HEK293T (cell line): ENCODE results near the gene PTBP1.
"Not testable (repeated sequence)": the region's sequence is repeated elsewhere in the genome, so short reads cannot be mapped to it uniquely, and the experiment has no call there.

Experiments used
- CTCF ChIA-PET: fragments of 350-600 bp; formaldehyde crosslinking; extraction: SDS; loops from one replicate; lab custom pipeline; 2021; ENCODE audit warnings: antibody characterized with exemption, inconsistent platforms; lab: Yijun Ruan, JAX
- POLR2A ChIA-PET: fragments of 350-600 bp; formaldehyde crosslinking; extraction: SDS; loops from one replicate; lab custom pipeline; 2020; ENCODE audit warnings: antibody characterized with exemption, inconsistent platforms; lab: Yijun Ruan, JAX
- DNase-seq: peaks from one replicate; pipeline ENCODE4 v3.0.0; 2012; ENCODE audit warnings: mixed read lengths; ENCODE audit errors: extremely low spot score
- ARNT ChIP-seq: fragments of 450-650 bp; IDR thresholded peaks from 2 replicates; pipeline ENCODE4 v1.6.1; 2017; ENCODE audit warnings: mild to moderate bottlenecking
- BHLHE40 ChIP-seq: fragments of 450-650 bp; IDR thresholded peaks from 2 replicates; pipeline ENCODE4 v1.6.1; 2016; ENCODE audit warnings: mild to moderate bottlenecking, moderate library complexity, borderline replicate concordance
- CTBP1 ChIP-seq: fragments of 450-650 bp; IDR thresholded peaks from 2 replicates; pipeline ENCODE4 v1.6.1; 2016; ENCODE audit warnings: borderline replicate concordance
- ELF4 ChIP-seq: fragments of 450-650 bp; IDR thresholded peaks from 2 replicates; pipeline ENCODE4 v1.6.1; 2017; ENCODE audit warnings: antibody characterized with exemption
- FOXA1 ChIP-seq: fragments of 450-650 bp; IDR thresholded peaks from 2 replicates; pipeline ENCODE4 v1.6.1; 2016; ENCODE audit warnings: mild to moderate bottlenecking
- FOXK2 ChIP-seq: fragments of 450-650 bp; IDR thresholded peaks from 2 replicates; pipeline ENCODE4 v1.6.1; 2016; ENCODE audit warnings: mild to moderate bottlenecking
- FOXM1 ChIP-seq: fragments of 450-650 bp; IDR thresholded peaks from 2 replicates; pipeline ENCODE4 v1.6.1; 2017; ENCODE audit warnings: mild to moderate bottlenecking, borderline replicate concordance
- HDGF ChIP-seq: fragments of 450-650 bp; IDR thresholded peaks from 2 replicates; pipeline ENCODE4 v1.6.1; 2017; ENCODE audit warnings: antibody characterized with exemption, borderline replicate concordance
- L3MBTL2 ChIP-seq: fragments of 450-650 bp; conservative IDR thresholded peaks from 2 replicates; pipeline ENCODE4 v1.6.1; 2016; ENCODE audit warnings: mild to moderate bottlenecking
- LEF1 ChIP-seq: fragments of 450-650 bp; IDR thresholded peaks from 2 replicates; pipeline ENCODE4 v1.6.1; 2017; ENCODE audit warnings: mild to moderate bottlenecking, borderline replicate concordance
- NFRKB ChIP-seq: fragments of 450-650 bp; IDR thresholded peaks from 2 replicates; pipeline ENCODE4 v1.6.1; 2016; ENCODE audit warnings: mild to moderate bottlenecking, moderate library complexity
- SP1 ChIP-seq: fragments of 450-650 bp; IDR thresholded peaks from 2 replicates; pipeline ENCODE4 v1.6.1; 2017
- SUZ12 ChIP-seq: fragments of 450-650 bp; IDR thresholded peaks from 2 replicates; pipeline ENCODE4 v1.6.1; 2016; ENCODE audit warnings: mild to moderate bottlenecking
- TARDBP ChIP-seq: fragments of 450-650 bp; IDR thresholded peaks from 2 replicates; pipeline ENCODE4 v1.6.1; 2016
- ZNF384 ChIP-seq: fragments of 450-650 bp; IDR thresholded peaks from 2 replicates; pipeline ENCODE4 v1.6.1; 2016
- TF ChIP-seq, protein P1 (sequence below): fragments of 450-650 bp; IDR thresholded peaks from 2 replicates; pipeline ENCODE4 v1.6.1; 2016

Gene PTBP1

DNA sequence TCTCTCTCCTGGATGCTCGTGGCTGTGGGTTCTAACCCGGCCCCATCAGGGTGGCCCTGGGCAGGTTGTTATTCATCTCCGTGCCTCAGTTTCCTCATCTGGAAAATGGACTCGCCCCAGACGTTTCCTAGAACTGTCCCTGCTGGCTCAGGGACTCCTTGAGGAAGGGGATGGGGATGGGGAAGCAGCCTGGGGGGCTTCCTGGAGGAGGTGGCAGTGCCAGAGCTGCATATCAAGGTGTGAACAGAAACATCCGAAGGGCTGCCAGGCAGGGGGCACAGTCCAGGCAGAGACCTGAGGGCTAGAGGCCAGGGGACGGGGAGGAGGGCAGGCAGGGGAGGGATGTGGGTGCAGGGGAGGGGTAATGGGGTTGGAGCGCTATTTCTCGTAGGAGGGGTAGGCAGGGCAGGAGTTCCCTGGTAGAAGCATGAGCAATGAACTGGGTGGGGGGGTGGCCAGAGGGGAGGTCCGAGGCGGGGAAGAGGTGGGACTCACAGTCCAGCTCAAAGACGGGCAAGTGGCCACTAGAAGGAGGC lies 51.2 kb downstream of the PTBP1 start:
- ChIA-PET POLR2A (no interaction called here), CTCF (interaction anchor here (0.6 to 1.2 kb wide), 2 partner anchors 9 to 79 kb away, joined by 4 to 5 read pairs; no protein-coding TSS in a partner anchor)
- TF ChIP-seq CTBP1, result no peak
- no peak for TF ChIP-seq SUZ12
- TF ChIP-seq TARDBP, result no peak
- TF ChIP-seq NFRKB, result no peak
- no peak for TF ChIP-seq BHLHE40
- TF ChIP-seq FOXM1, result no peak
- TF ChIP-seq ZNF384, result no peak
- no peak for TF ChIP-seq LEF1
- no peak for TF ChIP-seq HDGF
- TF ChIP-seq FOXK2, result no peak
- TF ChIP-seq ELF4, result no peak
- no peak for TF ChIP-seq L3MBTL2
- TF ChIP-seq SP1, result no peak
- DNase-seq, result no peak

DNA sequence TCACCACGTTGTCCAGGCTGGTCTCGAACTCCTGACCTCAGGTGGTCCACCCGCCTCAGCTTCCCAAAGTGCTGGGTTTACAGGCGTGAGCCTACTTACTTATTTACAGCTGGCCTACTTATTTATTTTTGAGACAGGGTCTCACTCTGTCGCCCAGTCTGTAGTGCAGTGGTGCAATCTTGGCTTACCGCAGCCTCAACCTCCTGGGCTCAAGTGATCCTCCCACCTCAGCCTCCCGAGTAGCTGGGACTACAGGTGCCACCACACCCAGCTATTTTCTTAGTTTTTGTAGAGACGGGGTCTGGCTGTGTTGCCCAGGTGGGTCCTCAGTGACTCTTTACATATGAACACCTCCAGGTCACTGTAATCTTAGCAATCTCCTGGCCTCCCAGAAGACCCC lies 51.9 kb downstream of the PTBP1 start:
- CTCF ChIA-PET, result interaction anchor here (1.2 kb wide), 1 partner anchor 9 kb away, joined by 5 read pairs; no protein-coding TSS in a partner anchor
- POLR2A ChIA-PET, result interaction anchor here (0.9 kb wide), 1 partner anchor 52 kb away, joined by 3 read pairs; the partner anchor contains the start of gene PTBP1
- not testable (repeated sequence) for DNase-seq

DNA sequence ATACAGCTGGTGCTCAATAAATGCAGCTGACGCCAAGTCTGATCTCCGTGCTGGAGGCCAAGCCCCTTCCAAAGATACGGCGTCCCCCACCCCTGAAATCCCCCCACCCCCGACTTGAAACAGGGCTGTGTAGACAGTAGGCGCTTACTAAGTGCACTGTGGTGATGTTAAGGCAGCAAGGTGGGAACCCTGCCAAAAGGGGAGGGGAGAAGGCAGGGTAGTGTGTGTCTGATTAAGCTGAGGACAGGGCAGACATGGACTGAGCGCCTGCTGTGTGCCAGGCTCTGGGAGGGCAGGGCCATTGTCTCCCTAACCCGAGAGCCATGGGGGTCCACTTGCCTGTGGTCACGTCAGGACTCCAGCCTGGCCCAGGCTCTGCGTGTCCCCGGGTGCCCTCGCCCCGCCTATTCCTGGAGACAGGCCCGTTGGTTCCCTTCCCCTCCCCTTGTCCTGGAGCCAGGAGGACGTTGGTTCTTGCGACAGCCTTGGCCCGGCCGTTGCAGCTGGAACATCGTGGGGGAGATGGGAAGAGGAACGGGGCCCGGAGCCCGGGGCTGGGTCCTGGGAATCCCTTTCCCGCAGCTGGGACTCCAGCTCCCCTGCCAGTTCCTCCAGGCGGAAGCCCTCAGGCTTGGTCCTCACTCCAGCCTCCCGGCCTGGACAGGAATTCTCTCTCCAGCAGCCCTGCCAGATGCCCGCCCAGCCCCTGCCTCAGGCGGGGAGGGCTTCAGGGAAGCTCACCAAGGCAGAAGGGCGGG lies 53.1 kb downstream of the PTBP1 start:
- ChIA-PET CTCF (no interaction called here), POLR2A (no interaction called here)
- TF ChIP-seq ELF4 (no peak), SP1 (no peak), SUZ12 (no peak), LEF1 (no peak), ARNT (no peak), FOXA1 (no peak), L3MBTL2 (no peak), HDGF (no peak), BHLHE40 (no peak), FOXM1 (no peak), FOXK2 (no peak), NFRKB (no peak), TARDBP (no peak), ZNF384 (no peak), CTBP1 (no peak)
- TF ChIP-seq, protein P1, sequence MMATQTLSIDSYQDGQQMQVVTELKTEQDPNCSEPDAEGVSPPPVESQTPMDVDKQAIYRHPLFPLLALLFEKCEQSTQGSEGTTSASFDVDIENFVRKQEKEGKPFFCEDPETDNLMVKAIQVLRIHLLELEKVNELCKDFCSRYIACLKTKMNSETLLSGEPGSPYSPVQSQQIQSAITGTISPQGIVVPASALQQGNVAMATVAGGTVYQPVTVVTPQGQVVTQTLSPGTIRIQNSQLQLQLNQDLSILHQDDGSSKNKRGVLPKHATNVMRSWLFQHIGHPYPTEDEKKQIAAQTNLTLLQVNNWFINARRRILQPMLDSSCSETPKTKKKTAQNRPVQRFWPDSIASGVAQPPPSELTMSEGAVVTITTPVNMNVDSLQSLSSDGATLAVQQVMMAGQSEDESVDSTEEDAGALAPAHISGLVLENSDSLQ, result no peak
- DNase-seq, result no peak

DNA sequence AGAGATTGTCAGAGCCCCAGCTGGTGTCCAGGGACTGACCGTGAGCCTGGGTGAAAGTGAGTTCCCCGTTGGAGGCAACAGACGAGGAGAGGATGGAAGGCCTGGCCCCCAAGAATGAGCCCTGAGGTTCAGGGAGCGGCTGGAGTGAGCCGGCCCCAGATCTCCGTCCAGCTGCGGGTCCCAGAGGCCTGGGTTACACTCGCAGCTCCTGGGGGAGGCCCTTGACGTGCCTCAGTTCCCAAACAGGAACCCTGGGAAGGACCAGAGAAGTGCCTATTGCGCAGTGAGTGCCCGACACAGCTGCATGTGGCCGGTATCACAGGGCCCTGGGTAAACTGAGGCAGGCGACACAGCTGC lies 53.7 kb downstream of the PTBP1 start:
- ChIA-PET POLR2A (no interaction called here), CTCF (no interaction called here)
- no peak for TF ChIP-seq FOXM1
- TF ChIP-seq L3MBTL2, result no peak
- TF ChIP-seq SP1, result no peak
- TF ChIP-seq TARDBP, result no peak
- DNase-seq, result no peak

DNA sequence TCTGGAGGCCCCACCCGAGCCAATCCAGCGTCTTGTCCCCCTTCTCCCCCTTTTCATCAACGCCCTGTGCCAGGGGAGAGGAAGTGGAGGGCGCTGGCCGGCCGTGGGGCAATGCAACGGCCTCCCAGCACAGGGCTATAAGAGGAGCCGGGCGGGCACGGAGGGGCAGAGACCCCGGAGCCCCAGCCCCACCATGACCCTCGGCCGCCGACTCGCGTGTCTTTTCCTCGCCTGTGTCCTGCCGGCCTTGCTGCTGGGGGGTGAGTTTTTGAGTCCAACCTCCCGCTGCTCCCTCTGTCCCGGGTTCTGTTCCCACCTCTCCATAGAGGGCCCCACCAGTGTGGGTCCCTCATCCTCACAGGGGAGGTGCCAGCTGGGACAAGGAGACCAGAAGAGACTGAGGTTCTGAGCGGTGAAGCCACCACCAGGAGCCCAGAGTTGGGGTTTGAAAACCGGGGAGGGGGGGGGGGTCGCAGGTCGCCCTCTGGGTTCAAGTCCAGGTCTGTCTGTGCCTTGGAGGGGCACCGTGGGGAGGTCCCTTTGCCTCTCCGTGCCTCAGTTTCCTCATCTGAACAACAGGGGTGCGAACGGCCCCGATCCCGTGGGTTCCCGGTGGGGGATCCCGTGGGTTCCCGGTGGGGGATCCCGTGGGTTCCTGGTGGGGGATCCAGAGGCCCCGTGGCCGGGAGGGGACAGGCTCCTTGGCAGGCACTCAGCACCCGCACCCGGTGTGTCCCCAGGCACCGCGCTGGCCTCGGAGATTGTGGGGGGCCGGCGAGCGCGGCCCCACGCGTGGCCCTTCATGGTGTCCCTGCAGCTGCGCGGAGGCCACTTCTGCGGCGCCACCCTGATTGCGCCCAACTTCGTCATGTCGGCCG lies 55.1 kb downstream of the PTBP1 start, which contains the start of gene ELANE:
Gene ELANE, plus strand, starts transcription at position 168 of the 878 bp plus-strand sequence. Its CDS starts 26 bp downstream, at position 194.
- POLR2A ChIA-PET, result no interaction called here
- no peak for DNase-seq
- TF ChIP-seq ARNT (no peak), ELF4 (no peak), BHLHE40 (no peak), TARDBP (no peak), FOXK2 (no peak)
- TF ChIP-seq, protein P1, result no peak
- CTCF ChIA-PET, result no interaction called here

DNA sequence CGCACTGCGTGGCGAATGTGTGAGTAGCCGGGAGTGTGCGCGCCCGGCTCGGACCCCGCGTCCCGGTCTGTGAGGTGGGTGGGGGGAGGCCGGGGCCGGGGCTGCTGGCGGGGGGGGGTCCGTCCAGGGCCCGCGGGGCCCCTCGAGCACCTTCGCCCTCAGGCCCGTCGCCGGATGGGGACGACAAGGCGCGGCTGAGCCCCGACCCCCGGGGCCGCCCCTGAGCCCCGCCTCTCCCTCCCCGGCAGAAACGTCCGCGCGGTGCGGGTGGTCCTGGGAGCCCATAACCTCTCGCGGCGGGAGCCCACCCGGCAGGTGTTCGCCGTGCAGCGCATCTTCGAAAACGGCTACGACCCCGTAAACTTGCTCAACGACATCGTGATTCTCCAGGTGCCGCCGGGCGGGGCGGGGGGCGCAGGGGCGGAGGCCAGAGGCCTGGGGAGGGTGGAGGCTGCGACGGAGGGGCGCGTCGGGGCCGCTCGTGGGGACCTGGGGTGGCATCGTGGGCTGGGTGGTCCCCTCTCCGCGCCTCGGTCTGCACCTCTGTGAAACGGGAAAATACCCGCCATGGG lies 55.8 kb downstream of the PTBP1 start:
- ChIA-PET POLR2A (no interaction called here), CTCF (no interaction called here)
- DNase-seq, result no peak
- TF ChIP-seq BHLHE40 (no peak), TARDBP (no peak), FOXM1 (no peak), SUZ12 (no peak), LEF1 (no peak), ELF4 (no peak)
